Activated naive CD4-positive, alpha-beta T cell treated with anti-CD3 and anti-CD28 coated beads, Interleukin-2, amount 10 ng/mL, durations not matched to agents 7 days and 5 days (primary cell): ENCODE results near the gene DENND1A.
A peak's percentile ranks its signal among the peaks of the same experiment; 100 is the strongest.
"Not testable (repeated sequence)": the region's sequence is repeated elsewhere in the genome, so short reads cannot be mapped to it uniquely, and the experiment has no call there.

Experiments used
- CTCF ChIA-PET: fragments of 350-600 bp; sonication (Branson Sonifier 250); formaldehyde crosslinking; loops from one replicate; lab custom pipeline; 2021; ENCODE audit warnings: antibody characterized with exemption; lab: Charles Lee
- DNase-seq: peaks from one replicate; pipeline ENCODE4 v3.0.0-alpha.2; 2020
- H3K27ac Mint-ChIP-seq: one replicate; pipeline ENCODE4 v1.8.0; 2021; ENCODE audit warnings: mild to moderate bottlenecking, moderate library complexity, mixed read lengths
- H3K27me3 Mint-ChIP-seq: one replicate; pipeline ENCODE4 v1.8.0; 2021; ENCODE audit warnings: mild to moderate bottlenecking, mixed read lengths
- H3K36me3 Mint-ChIP-seq: one replicate; pipeline ENCODE4 v1.8.0; 2021; ENCODE audit warnings: mixed read lengths
- H3K4me1 Mint-ChIP-seq: one replicate; pipeline ENCODE4 v1.8.0; 2021; ENCODE audit warnings: mixed read lengths
- H3K4me3 Mint-ChIP-seq: one replicate; pipeline ENCODE4 v1.8.0; 2021; ENCODE audit warnings: mild to moderate bottlenecking, moderate library complexity, mixed read lengths
- H3K9me3 Mint-ChIP-seq: one replicate; pipeline ENCODE4 v1.8.0; 2021; ENCODE audit warnings: mixed read lengths

DENND1A gene

GRCh38 chr9:123749580-123750202 lies 180.2 kb downstream of the DENND1A start:
- Mint-ChIP-seq H3K27me3 (no peaks in the 10 kb centered on the region), H3K36me3 (no peaks in the 10 kb centered on the region), H3K4me1 (peaks cover 17% of the 10 kb centered on the region), H3K4me3 (no peak overlapping the region), H3K27ac (no peak overlapping the region), H3K9me3 (no peaks in the 10 kb centered on the region)
- DNase-seq: no peak
- CTCF ChIA-PET: interaction anchor here (0.9 to 1.6 kb wide), 3 partner anchors 55 to 291 kb away, joined by 3 to 4 read pairs (median 3); no protein-coding TSS in a partner anchor

DNA sequence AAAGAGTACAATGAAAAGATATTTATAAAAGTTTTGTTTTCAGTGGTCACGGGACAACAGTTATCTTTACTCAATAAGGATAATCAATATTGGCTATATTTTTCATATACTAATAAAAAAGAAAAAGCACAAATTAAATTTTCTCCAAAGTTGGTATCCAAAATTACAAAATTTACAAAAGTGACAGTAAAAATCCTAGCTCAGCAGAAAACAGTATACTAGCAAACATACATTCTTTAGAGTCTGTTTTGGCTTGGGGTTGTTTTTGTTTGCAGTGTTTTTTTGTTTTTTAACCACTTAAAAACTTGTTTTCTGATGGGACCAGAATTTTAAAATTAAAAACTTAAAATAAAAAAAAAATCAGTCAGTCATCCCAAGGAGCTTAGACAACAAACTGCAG lies 183.2 kb downstream of the DENND1A start:
- H3K27me3 Mint-ChIP-seq: no peaks in the 10 kb centered on the region
- no peak for DNase-seq
- H3K4me1 Mint-ChIP-seq: peaks cover 17% of the 10 kb centered on the region
- H3K36me3 Mint-ChIP-seq: no peaks in the 10 kb centered on the region
- no peak overlapping the region for H3K4me3 Mint-ChIP-seq
- no peak overlapping the region for H3K27ac Mint-ChIP-seq
- H3K9me3 Mint-ChIP-seq: no peaks in the 10 kb centered on the region
- CTCF ChIA-PET: no interaction called here

GRCh38 chr9:123745933-123746332 lies 184.0 kb downstream of the DENND1A start:
- H3K4me1 Mint-ChIP-seq: peaks cover 17% of the 10 kb centered on the region
- H3K27ac Mint-ChIP-seq: no peak overlapping the region
- no peak overlapping the region for H3K4me3 Mint-ChIP-seq
- H3K27me3 Mint-ChIP-seq: no peaks in the 10 kb centered on the region
- H3K36me3 Mint-ChIP-seq: no peaks in the 10 kb centered on the region
- CTCF ChIA-PET: interaction anchor here (0.6 kb wide), 1 partner anchor 157 kb away, joined by 3 read pairs; no protein-coding TSS in a partner anchor
- no peak for DNase-seq
- H3K9me3 Mint-ChIP-seq: no peaks in the 10 kb centered on the region

- H3K27ac Mint-ChIP-seq: peak overlapping the region; percentile 31
- H3K27me3 Mint-ChIP-seq: no peaks in the 10 kb centered on the region
Observed at GRCh38 chr9:123745451-123745850, 184.5 kb downstream of the DENND1A start.

DNA sequence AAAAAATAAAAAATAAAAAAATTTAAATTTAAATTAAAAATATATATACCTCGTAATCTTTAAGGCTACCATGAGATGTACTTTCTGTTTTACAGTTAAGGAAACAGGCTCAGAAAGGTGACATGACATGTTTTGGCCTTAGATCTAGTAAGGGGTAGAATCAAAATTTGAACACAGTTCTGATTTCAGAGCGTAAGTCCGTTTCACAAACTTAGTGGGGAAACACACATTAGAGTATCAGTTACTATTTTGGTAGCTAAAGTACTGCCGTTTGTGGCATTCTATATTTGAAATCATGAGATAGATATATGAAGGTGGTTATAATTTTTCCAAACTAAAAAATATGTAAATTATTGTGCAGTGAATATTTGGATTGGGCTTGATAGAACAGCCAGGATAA lies 186.2 kb downstream of the DENND1A start:
- H3K4me1 Mint-ChIP-seq: no peaks in the 10 kb centered on the region
- DNase-seq: no peak
- H3K9me3 Mint-ChIP-seq: no peaks in the 10 kb centered on the region
- H3K4me3 Mint-ChIP-seq: no peak overlapping the region
- CTCF ChIA-PET: no interaction called here
- H3K27me3 Mint-ChIP-seq: no peaks in the 10 kb centered on the region
- H3K27ac Mint-ChIP-seq: no peak overlapping the region
- no peaks in the 10 kb centered on the region for H3K36me3 Mint-ChIP-seq

More at GRCh38 chr9:123745451-123745850, 184.5 kb downstream of the DENND1A start:
- H3K36me3 Mint-ChIP-seq: no peaks in the 10 kb centered on the region
- no peaks in the 10 kb centered on the region for H3K9me3 Mint-ChIP-seq
- no peak overlapping the region for H3K4me3 Mint-ChIP-seq
- peaks cover 17% of the 10 kb centered on the region for H3K4me1 Mint-ChIP-seq
- CTCF ChIA-PET: interaction anchor here (0.6 kb wide), 1 partner anchor 156 kb away, joined by 3 read pairs; no protein-coding TSS in a partner anchor
- DNase-seq: no peak

- CTCF ChIA-PET: no interaction called here
Observed at GRCh38 chr9:123742009-123742767, 187.7 kb downstream of the DENND1A start.

GRCh38 chr9:123741214-123741613 lies 188.7 kb downstream of the DENND1A start:
- Mint-ChIP-seq H3K36me3 (no peaks in the 10 kb centered on the region), H3K4me1 (no peaks in the 10 kb centered on the region), H3K4me3 (no peak overlapping the region), H3K27me3 (no peaks in the 10 kb centered on the region), H3K9me3 (no peaks in the 10 kb centered on the region), H3K27ac (no peak overlapping the region)
- DNase-seq: no peak
- CTCF ChIA-PET: no interaction called here

More at GRCh38 chr9:123742009-123742767, 187.7 kb downstream of the DENND1A start:
- Mint-ChIP-seq H3K36me3 (no peaks in the 10 kb centered on the region), H3K4me1 (no peaks in the 10 kb centered on the region), H3K9me3 (no peaks in the 10 kb centered on the region), H3K4me3 (no peak overlapping the region), H3K27me3 (no peaks in the 10 kb centered on the region), H3K27ac (no peak overlapping the region)
- DNase-seq: no peak

DNA sequence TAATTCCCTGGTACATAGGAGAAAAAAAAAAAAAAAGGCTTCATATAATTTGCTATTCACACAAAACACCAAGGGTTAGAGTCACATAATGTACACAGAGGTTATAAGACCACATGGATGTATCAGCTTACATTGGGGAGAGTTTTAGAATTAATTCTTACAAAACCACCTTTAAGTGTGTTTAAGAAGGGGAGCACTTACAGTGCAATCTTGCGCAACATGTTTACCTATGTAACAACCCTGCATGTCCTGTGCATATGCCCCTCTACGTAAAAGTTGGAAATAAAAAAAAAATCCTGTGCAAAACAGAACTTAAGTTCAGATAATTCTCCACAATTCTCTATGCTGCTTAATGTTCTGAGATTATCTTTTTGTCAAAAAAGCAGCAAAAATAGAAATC lies 190.0 kb downstream of the DENND1A start:
- Mint-ChIP-seq H3K4me3 (no peak overlapping the region), H3K36me3 (no peaks in the 10 kb centered on the region), H3K4me1 (no peaks in the 10 kb centered on the region), H3K27me3 (no peaks in the 10 kb centered on the region), H3K9me3 (no peaks in the 10 kb centered on the region), H3K27ac (no peak overlapping the region)
- DNase-seq: no peak
- CTCF ChIA-PET: interaction anchor here (0.6 to 0.7 kb wide), 2 partner anchors 265 to 537 kb away, joined by 3 read pairs; no protein-coding TSS in a partner anchor

DNA sequence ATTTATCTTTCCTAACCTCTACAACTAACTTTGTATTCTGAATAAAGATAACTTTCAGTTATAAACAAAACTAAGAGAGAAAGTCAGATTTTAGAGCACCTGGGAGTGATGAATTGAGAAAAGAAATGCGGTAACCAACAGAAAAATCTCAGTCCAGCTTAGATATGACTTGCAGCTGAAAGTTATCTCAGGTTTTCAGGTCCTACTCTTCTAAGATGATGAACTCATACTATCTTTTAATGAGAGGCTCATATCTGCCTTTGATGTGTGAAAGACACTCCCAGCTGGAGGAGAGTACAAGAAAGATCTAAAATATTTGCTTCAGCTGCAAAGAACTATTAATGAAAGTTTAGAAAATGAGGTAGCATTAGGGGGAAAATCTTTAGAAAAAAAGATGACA lies 190.5 kb downstream of the DENND1A start:
- Mint-ChIP-seq H3K27ac (no peak overlapping the region), H3K27me3 (no peaks in the 10 kb centered on the region), H3K9me3 (no peaks in the 10 kb centered on the region), H3K4me3 (no peak overlapping the region), H3K36me3 (no peaks in the 10 kb centered on the region), H3K4me1 (no peaks in the 10 kb centered on the region)
- CTCF ChIA-PET: interaction anchor here (0.7 kb wide), 1 partner anchor 538 kb away, joined by 3 read pairs; no protein-coding TSS in a partner anchor
- no peak for DNase-seq

- Mint-ChIP-seq H3K36me3 (no peaks in the 10 kb centered on the region), H3K4me3 (no peak overlapping the region), H3K27ac (no peak overlapping the region), H3K27me3 (no peaks in the 10 kb centered on the region), H3K4me1 (no peaks in the 10 kb centered on the region), H3K9me3 (no peaks in the 10 kb centered on the region)
- no peak for DNase-seq
- CTCF ChIA-PET: no interaction called here
Observed at GRCh38 chr9:123738648-123739047, 191.3 kb downstream of the DENND1A start.

GRCh38 chr9:123735376-123735775 lies 194.6 kb downstream of the DENND1A start:
- CTCF ChIA-PET: no interaction called here
- Mint-ChIP-seq H3K27ac (no peak overlapping the region), H3K27me3 (no peaks in the 10 kb centered on the region), H3K36me3 (peaks cover under 1% of the 10 kb centered on the region), H3K4me1 (no peaks in the 10 kb centered on the region), H3K4me3 (no peak overlapping the region), H3K9me3 (no peaks in the 10 kb centered on the region)
- no peak for DNase-seq

- H3K27me3 Mint-ChIP-seq, H3K36me3 Mint-ChIP-seq, H3K9me3 Mint-ChIP-seq, CTCF ChIA-PET, H3K27ac Mint-ChIP-seq, H3K4me1 Mint-ChIP-seq, DNase-seq, H3K4me3 Mint-ChIP-seq: not testable (repeated sequence)
Observed at GRCh38 chr9:123728571-123728970, 201.4 kb downstream of the DENND1A start.

GRCh38 chr9:123727332-123727731 lies 202.6 kb downstream of the DENND1A start:
- peaks cover 6% of the 10 kb centered on the region for H3K36me3 Mint-ChIP-seq
- CTCF ChIA-PET: no interaction called here
- H3K4me3 Mint-ChIP-seq: no peak overlapping the region
- H3K27ac Mint-ChIP-seq: no peak overlapping the region
- no peaks in the 10 kb centered on the region for H3K4me1 Mint-ChIP-seq
- H3K27me3 Mint-ChIP-seq: no peaks in the 10 kb centered on the region
- DNase-seq: no peak
- peaks cover 16% of the 10 kb centered on the region for H3K9me3 Mint-ChIP-seq

- CTCF ChIA-PET: interaction anchor here (1.3 kb wide), 1 partner anchor 315 kb away, joined by 3 read pairs; no protein-coding TSS in a partner anchor
- H3K4me3 Mint-ChIP-seq: no peak overlapping the region
- DNase-seq: no peak
- peaks cover 31% of the 10 kb centered on the region for H3K9me3 Mint-ChIP-seq
- H3K4me1 Mint-ChIP-seq: no peaks in the 10 kb centered on the region
- H3K36me3 Mint-ChIP-seq: peaks cover 14% of the 10 kb centered on the region
- H3K27ac Mint-ChIP-seq: no peak overlapping the region
- no peaks in the 10 kb centered on the region for H3K27me3 Mint-ChIP-seq
Observed at GRCh38 chr9:123725389-123725788, 204.5 kb downstream of the DENND1A start.
